Stimulated activated CD8-positive, alpha-beta memory T cell treated with anti-CD3 and anti-CD28 coated beads, Interleukin-15, amount 100 ng/mL, for 48 hours (primary cell): ENCODE measurements around the gene TNFRSF18.
"Not testable (repeated sequence)": the region's sequence is repeated elsewhere in the genome, so short reads cannot be mapped to it uniquely, and the experiment has no call there.

Experiments
- DNase-seq, 2 donors: peaks; one replicate each; pipeline ENCODE4 v3.0.0-alpha.2; 2020; ENCODE audit warnings: low read depth in 2 of 2

The TNFRSF18 gene

GRCh38 chr1:1206376-1206965 lies at the start of gene TNFRSF18:
TNFRSF18 (minus strand) TSS chr1:1206592; CDS start chr1:1206571, 21 bp downstream.
- peak; percentile 35 to 43 for DNase-seq

DNA sequence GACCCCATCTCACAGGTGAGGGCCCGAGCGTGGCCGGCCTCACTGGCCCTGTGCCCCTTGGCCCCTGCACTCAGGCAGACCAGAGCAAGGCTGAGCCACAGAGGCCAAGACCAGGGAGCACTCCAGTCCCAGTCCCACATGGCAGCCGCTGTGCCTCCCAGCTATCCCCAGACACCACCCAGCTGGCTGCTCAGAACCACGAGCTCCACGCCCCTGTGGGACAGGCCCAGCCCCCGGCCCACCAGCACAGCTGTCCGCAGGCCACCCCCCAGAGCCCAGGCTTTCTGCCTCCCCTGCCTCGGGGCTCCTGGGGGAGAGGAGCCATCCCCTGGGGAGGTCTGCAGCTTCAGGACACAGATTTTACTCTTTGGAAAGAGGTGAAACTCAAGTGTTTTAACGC lies 49.2 kb upstream of the TNFRSF18 start:
- no peak for DNase-seq

DNA sequence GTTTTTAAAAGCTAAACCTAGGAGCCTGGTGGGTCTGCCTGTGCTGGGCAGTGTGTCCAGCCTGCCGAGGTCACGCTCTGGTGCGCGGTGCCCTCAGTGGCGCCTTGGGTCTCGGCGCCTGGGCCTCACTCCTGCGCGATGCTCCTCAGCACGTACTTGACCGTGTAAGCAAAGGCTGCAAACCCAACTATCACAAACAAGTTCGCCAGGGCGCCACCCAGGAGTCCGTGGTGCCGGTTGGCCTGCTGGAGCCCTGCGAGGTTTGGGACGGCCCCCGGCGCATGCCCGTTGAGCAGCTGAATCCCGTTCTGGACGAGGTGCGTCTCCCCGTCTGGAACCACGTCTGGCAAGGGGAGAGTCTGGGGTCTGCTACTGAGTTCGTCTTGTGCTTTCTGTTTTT lies 48.7 kb upstream of the TNFRSF18 start:
- no peak for DNase-seq

GRCh38 chr1:1254667-1254998 lies 48.2 kb upstream of the TNFRSF18 start:
- no peak for DNase-seq

DNA sequence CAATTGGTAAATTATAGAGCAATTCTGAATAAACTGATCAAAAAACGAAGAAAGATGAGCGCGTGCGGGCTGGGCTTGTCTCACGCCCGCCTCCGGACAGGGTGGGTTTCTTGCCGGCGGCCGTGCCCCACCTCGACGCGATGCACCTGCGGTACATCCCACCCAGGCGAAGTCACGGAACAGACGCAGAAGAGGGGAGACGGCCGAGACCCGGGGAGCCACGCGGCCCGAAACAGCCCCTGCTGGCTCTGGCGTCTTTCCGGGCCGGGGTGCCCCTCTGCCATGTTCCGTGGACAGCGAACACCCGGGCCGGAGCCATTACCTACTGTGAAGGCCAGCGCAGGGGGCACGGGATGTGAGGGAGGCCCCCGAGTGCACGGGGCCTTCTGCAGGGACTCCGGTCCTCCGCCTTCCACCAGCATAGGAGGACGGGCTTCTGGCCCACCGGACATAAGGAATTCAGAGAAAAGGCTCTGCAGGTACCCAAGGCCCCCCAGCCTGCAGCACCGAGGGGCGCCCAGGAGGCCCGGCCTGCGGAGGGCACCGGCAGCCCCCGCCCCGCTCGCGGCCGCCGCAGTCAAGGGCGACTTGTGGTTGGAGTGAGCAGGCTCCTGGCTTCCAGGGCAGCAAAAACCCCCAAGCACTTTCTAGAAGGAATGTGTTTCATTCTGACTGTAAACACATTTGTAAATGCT lies 47.7 kb upstream of the TNFRSF18 start:
- no peak for DNase-seq

- no peak for DNase-seq
Observed at GRCh38 chr1:1253314-1253713, 46.9 kb upstream of the TNFRSF18 start.

- peak; percentile 51 to 66 for DNase-seq
Observed at GRCh38 chr1:1250786-1251284, 44.4 kb upstream of the TNFRSF18 start.

DNA sequence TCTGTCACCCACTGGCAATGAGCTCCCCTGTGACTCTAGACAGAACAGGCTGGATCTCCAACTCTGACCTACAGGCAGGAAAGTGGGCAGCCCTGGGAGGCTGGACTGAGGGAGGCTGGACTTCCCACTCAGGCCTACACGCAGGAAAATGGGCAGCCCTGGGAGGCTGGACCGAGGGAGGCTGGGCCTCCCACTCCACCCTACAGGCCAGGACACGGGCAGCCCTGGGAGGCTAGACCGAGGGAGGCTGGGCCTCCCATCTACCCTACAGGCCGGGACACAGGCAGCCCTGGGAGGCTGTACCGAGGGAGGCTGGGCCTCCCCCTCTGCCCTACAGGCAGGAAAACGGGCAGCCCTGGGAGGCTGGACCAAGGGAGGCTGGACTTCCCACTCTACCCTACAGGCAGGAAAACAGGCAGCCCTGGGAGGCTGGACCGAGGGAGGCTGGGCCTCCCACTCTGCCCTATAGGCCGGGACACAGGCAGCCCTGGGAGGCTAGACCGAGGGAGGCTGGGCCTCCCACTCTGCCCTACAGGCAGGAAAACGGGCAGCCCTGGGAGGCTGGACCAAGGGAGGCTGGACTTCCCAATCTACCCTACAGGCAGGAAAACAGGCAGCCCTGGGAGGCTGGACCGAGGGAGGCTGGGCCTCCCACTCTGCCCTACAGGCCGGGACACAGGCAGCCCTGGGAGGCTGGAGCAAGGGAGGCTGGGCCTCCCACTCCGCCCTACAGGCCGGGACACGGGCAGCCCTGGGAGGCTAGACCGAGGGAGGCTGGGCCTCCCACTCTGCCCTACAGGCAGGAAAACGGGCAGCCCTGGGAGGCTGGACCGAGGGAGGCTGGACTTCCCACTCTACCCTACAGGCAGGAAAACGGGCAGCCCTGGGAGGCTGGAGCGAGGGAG lies 41.9 kb upstream of the TNFRSF18 start:
- DNase-seq = not testable (repeated sequence)

GRCh38 chr1:1247341-1247913 lies 41.0 kb upstream of the TNFRSF18 start:
- no peak for DNase-seq

DNA sequence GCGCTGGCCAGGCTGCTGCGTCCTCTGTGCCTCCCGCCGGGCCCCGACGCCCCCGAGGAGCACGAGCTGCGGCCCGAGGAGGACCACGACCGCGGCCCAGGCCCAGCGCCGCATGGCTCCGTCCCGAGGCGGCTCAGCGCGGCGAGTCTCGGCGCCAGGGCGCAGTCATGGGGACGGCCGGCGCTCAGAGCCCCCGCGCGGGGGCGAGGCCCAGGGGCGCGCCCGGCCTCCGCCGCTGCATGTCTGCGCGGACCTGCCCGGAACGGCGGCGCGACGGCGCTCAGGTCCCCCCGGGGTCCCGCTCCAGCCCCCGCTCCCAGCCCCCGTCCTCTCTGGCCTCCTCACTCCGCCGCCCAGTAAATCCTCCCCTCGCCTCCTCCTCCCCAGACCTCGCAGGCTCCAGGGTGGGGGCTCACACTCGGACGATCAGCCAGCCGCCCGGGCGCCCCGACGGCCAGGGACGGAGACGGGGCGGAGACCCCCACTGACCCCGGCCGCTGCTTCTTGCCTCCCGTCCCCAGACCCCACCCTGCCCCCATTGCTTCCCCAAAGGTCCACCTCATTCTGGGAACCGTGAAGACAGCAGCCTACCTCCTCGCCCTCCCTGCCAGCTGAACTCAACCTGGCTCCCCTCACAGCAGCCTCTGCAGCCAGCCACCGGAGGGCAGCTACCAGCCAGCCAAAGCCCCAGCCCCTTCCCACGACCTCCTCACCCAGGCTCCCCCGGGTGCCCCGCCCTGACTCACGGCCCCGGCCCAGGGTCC lies 40.4 kb upstream of the TNFRSF18 start, which contains the start of gene C1QTNF12:
Gene C1QTNF12 (minus strand): TSS at position 146 of the 764 bp plus-strand sequence. CDS start 32 bp downstream, at position 114.
- no peak for DNase-seq

DNA sequence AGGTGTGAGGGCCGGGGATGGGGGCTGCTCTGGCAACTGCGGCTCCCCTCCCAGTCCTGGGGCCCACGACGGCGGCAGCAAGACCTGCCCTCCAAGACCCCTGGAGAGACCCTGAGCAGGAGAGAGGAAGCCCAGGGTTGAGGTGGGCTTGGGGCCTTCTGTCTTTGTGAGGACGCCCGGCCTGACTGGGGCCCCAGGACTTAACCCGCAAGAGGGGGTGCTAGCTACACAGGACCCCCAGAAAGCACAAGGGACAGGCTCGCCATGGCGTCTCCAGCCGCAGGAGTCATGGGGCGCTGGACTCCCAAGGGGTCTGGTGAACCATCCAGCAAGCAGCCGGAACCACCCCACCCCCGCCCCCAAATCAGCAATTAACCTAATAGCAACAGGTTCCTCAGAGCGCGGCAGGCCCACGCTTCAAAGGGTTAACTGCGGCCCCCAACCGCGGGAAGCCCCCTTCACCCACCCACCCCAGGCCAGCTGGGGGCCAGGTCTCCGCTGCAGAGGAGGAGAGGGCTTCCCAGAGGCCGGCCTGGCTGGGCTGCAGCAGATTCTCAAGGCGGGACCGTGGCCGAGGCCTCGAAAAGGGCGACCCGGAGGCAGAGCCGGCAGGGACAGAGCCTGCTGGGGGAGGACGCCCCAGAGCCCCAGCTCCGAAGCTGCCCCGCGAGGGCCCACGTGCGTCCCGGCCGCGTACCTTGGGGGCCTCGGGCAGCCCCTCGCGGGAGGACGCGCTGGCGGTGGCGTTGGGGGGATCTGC lies 39.6 kb upstream of the TNFRSF18 start:
- DNase-seq = no peak

GRCh38 chr1:1245178-1245816 lies 38.9 kb upstream of the TNFRSF18 start:
- no peak for DNase-seq

DNA sequence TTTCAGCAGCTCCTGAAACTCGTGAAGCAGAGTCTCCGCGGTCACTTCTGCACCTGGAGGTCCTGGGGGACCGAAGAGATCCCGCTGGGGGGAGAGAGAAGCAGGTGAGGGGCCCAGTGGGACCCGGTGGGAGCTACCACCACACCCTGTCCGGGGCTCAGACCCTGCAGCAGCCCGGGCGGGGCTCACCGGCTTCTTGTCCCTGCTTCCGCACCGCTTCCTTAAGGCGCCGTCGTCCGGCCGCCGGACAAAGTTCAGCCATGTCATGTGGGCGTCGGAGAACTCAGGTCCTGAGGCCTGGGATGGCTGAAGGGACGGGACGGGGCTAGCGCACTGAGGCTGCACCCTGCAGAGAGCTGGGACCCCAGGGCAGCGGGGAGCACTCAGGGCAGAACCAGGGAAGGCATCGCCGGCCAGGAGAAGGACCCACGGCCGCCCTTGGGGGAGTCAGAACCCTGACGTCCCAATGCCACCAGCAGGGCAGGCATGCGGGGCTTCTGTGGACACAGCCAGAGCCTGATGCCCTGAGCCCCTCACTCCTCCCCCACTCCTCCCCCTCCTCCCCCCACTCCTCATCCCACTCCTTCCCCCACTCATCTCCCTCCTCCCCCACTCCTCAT lies 37.9 kb upstream of the TNFRSF18 start:
- no peak for DNase-seq

- DNase-seq = no peak
Observed at GRCh38 chr1:1243807-1244191, 37.4 kb upstream of the TNFRSF18 start.

GRCh38 chr1:1243266-1243660 lies 36.9 kb upstream of the TNFRSF18 start:
- no peak for DNase-seq

DNA sequence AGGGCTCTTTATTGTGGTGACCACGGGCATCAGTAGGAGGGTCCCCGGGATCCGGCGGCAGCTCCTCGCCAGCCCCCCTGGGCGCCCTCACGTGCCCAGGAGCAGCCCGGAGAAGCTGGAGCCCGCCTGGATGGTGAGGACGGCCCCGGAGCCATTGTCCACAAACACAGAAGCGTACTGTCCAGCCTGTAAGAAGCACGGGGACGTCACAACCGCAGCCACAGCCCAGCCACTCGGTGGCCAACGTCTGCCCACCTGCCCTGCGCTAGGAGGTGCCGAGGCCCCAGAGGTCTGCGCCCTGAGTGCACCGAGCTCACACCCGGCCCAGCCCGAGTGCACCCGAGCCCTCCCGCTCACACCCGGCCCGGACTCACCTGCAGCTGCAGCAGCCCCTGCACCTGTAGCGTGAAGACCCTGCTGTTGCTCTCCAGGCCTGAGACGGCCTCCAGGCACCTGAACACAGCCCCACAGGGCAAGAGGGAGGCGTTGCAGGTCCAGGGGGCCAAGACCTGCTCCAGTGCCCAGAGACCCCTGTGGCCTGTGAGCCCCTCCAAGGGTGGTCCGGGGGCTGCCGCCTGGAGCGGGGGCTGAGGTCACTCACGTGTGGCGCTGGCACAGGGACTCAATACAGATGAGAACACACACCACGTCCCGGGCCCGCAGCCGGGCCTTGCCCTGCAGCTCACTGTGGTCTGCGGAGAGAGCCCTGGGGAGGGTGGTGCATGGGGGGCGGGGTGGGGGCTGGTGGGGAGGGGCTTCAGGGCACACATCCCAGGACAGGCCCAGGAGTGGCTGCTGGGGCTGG lies 36.3 kb upstream of the TNFRSF18 start:
- no peak for DNase-seq

- DNase-seq = no peak
Observed at GRCh38 chr1:1241588-1242219, 35.3 kb upstream of the TNFRSF18 start.
